HG03460 (cell line): ENCODE measurements around the gene DPH5.
A peak's percentile ranks its signal among the peaks of the same experiment; 100 is the strongest.
"Not testable (repeated sequence)": the region's sequence is repeated elsewhere in the genome, so short reads cannot be mapped to it uniquely, and the experiment has no call there.

ENCODE experiments used
- ATAC-seq: cut with Tn5 transposase; IDR thresholded peaks from one replicate; pipeline ENCODE4 v1.9.1; 2021; ENCODE audit not compliant: unreplicated experiment

Gene DPH5, protein sequence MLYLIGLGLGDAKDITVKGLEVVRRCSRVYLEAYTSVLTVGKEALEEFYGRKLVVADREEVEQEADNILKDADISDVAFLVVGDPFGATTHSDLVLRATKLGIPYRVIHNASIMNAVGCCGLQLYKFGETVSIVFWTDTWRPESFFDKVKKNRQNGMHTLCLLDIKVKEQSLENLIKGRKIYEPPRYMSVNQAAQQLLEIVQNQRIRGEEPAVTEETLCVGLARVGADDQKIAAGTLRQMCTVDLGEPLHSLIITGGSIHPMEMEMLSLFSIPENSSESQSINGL

DNA sequence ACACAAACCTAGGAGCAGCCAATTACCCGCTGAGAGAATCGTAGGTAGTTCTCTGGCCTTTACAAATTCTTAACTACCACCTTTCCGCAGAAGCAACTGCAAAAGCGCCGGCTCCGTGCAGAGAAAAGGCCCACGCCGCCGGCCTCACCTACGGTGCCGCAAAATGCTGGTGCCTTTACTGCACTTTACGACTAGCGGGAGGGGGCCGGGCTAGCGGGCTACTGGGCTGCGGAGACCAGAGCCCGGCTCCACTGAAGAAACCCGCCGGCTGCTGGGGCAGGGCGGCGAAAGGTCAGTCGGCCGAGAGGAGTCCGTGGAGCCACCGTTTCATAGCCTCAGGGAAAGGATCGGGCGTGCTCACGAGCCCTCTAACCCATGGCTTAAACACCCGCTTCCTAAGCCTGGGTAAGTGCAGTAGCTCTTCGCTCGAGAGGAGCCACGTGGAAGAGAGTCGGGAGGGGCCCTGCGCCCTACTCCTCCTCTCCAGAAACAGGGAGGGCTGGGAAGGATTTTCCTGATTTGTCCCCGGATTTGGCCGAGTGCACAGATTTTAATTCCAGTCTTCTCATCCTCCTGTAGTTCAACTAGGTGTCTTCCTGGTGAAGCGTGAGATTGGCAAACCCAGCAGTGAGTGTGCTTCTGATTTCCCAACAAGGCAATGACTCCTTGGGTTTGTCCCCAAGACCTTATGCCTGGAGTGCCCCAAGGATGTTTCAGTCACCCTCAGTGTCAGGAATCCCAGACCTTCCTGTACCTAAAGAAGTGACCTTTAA is at the start of gene DPH5:
TSS of gene DPH5 (minus strand) at position 128 of the 773 bp plus-strand sequence. CDS start 341 bp downstream, outside the sequence.
- peak; percentile 83 for ATAC-seq

DNA sequence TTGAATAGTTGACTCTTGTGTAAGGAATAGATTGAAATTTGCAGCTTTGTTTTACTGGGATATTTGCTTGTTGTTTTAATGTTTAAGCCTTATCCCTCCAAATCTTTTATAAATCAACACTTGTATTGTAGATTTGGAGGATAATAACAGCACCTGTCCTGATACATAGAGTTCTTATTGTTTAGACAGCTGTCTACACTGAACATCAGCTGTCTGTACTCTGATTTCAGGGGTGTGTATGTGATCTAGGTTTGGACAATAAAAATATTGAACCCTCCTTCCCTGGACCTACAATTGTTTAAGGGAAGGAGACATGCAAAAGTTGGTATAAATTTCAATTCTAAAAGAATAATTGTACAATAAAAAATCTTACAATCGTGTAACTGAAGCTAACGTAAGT is 48.3 kb upstream of the DPH5 start:
- ATAC-seq, result no peak

DNA sequence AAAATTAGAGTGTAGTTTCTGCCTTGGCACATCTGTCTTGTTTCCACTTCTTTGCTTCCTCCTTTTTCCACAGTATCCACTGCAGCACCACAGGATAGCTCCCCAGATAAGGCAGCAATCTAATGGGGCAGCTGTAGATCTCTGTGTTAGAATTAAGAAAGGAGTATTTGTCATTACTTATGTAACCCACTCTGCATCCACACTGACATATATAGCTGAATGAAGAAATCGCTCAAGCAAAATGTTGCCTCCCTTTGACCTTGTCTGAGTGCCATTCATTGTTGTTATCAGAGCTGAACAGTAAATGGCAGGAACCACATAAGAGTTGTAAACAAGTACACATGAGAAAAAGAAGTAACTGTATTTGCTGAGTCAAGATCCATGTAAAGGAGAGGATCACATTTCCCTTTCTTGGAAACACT is 45.9 kb upstream of the DPH5 start:
- ATAC-seq, result no peak

DNA sequence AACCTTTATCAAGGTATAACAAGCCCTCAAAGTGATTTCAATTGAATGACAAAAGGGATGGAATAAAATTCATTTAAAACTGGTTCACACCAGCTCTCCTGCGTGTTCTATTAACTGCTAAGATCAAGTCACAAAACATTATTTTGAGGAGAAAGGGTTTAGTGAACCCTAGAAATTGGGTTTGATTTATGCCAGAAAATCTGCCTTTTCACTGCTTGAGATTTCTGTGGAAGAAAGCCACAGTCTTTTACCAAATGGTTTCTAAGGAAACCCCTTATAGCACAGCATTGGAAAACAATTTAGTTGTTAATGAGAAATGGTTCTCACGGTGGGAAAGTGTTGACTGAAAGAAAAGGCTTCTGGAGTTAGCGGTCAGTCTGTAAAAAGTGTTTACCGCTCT is 43.6 kb upstream of the DPH5 start:
- ATAC-seq, result no peak

DNA sequence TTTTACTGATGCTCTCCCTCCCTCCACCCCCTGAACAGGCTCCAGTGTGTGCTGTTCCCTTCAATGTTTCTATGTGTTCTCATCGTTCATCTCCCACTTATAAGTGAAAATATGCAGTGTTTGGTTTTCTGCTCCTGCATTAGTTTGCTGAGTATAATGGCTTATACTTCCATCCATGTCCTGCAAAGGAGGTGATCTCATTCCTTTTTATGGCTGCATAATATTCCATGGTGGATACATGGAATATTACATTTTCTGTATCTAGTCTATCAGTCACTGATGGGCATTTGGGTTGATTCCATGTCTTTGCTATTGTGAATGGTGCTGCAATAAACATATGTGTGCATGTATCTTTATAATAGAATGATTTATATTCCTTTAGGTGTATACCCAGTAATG is 41.4 kb upstream of the DPH5 start:
- ATAC-seq, result not testable (repeated sequence)

DNA sequence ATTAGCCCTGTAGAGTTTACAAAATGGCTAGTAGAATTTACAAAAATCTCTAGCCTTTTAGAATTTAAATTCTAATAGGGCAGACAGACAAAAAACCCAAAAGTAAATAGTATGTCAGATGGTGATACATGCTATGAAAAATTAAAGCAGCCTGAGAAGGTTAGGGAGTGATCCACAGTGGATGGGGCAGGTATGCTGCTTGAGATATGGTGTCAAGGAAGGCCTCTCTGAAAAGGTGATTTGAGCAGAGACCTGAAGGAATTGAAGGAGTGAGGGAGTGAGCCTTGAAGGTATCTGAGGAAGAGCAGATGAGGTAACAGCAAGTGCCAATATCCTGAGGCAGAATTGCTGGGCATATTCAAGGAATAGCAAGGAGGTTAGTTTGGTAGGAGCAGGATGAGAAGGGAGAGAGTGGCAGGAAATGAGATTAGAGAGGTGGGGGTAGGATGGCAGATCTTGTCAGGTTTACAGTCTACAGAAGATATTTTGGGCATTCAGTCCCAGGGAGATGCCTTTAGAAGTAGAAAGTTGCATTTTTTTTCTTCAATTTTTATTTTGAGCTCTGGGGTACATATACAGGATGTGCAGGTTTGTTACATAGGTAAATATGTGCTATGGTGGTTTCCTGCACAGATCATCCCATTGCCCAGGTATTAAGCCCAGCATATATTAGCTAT is 40.8 kb upstream of the DPH5 start:
- ATAC-seq, result no peak

DNA sequence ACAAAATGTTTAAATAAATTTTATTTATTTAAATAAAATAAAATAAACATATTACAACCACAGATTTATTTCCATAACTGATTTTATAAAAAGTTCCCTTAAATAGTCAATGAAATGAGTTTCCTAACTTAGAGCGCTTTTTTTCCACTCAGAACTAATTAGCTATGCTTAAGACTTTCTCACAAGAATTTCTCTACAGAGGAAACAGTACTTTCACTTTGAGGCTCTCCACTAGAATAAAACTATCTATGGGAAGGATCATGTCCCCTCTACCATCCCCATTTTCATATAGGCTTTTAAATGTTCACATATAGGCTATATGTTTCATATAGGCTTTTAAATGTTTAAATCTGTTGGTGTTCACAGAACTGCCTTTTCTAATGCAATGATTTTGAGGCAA is 40.0 kb upstream of the DPH5 start:
- ATAC-seq, result no peak

DNA sequence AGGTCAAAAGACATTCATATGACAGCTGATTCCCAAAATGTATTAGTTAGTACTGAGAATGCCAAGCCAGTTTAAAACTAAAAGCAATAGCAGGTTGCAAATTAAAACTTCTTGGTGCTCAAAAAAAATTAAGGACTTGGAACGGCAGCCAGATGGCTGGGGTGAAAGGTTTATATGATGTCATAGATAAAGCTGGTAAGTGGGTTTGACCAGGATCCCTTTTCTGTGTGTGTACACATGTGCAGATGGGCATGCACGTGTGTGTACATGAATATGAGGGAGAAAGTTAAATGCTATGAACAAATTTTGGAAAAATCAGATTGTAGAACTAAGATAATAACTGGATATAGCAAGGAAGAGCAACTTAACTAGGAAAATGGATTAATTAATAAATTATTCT is 39.1 kb upstream of the DPH5 start:
- no peak for ATAC-seq

DNA sequence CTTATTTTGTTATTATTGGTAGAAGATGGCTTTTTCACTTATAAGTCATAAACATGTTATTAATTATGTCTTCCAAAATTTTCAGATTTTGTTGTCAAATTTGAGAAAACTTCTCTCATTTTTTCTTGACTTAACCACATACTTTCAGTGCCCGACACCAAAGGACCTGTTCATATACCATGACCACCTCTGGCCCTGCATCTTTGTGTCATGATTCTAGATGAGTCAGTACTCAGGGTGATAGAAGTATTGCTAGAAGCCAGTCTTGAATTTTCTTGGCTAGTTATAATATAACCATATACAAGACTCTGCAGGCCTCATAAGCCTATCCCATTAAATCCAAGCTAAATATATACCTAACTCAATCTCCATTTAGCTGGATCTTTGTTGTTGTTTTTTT is 35.4 kb upstream of the DPH5 start:
- ATAC-seq, result peak; percentile 74

DNA sequence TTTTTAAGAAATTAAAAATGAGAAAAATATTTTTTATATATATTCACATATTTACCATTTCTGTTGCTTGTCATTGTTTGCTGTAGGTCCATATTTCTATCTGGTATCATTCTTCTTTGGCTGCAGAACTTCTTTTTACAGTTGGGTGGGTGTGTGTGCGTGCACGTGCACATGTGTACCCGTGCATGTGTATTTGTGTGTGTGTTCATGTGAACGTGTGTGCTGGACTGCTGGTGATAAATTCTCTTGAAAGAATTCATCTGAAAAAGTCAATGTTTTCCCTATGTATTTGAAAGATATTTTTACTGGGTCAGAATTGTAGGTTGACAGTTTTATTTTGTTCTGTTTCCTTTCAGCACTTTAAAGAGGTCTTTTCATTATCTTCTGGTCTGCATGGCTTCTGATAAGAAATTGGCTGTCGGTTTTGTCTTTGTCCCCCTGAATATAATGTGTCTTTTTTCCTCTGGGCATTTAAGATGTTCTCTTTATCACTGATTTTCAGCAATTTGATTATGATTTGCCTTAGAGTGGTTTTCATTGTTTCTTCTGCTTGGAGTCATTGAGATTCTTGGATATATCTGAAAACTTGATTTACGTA is 34.5 kb upstream of the DPH5 start:
- ATAC-seq, result no peak

DNA sequence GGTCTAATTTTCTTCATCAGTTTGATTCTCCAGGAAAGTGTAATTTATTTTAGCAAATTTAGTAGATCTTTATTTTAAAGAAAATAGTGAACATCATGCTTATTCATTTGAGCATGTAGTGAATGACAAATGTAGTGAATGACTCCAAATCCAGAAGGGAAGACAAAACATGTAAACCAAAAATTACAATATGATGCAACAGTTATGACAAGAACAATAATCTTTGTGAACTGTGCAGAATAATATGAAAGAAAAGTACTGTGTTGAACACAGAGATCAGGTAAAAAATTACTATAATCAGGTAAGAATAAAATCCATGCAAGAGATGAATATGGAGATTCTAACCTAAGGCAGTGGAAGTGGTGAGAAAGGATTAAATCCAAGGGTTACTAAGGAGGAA is 30.0 kb upstream of the DPH5 start:
- ATAC-seq, result no peak

DNA sequence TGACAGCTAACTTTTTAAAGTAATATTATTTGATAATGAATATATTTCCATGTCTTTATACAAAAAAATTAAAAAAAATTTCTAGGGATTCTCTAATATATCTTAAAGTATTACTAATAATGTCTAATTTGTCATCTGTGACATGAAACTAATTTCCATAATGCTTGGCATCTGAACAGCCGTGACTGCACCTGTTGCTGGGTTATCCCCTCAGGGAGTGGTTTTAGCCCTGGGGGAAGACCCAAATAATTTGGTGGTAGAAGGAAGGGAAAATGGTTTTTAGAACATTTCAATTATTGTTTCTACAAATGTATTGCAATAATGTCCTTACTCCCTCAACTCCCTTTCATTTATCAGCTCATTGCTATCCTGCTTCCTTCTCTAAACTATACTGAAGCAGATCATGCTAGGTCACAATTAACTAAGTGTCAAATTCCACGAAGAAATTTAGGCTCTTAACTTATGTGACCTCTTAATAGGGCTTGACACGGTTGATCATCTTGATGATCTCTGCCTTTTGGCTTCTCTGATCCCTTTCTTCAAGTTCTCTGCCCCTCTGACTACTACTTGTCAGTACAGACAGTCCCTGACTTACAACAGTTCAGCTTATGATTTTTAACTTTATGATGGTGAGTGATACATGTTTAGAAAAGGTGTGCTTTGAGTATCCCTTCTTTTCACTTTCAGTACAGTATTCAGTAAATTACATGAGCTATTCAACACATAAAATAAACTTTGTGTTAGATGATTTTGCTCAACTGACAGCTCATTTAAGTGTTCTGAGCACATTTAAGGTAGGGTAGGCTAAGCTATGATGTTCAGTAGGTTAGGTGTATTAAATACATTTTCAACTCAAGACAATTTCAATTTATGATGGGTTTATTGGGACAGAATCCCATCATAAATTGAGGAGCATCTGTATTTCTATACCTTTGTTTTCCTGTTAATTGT is 26.4 kb upstream of the DPH5 start:
- ATAC-seq, result peak; percentile 89

DNA sequence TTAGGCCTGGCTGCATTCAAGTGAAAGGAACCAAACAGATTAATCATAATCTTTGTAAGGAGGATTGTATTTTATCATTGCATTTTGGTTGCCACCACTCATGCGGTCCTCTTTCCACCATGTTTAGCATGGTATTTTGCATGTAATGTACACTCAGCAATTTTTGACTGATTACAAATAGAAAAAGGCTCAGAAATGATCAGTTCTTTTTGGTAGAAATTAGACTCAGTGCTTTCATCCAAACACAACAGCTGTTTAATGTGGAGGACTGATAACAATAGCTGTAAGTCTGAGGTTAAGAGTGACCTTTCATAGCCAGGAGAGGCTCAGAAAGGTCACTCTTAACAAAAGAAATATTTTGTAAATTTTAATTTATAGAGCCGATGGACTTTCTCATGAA is 25.3 kb upstream of the DPH5 start:
- no peak for ATAC-seq

DNA sequence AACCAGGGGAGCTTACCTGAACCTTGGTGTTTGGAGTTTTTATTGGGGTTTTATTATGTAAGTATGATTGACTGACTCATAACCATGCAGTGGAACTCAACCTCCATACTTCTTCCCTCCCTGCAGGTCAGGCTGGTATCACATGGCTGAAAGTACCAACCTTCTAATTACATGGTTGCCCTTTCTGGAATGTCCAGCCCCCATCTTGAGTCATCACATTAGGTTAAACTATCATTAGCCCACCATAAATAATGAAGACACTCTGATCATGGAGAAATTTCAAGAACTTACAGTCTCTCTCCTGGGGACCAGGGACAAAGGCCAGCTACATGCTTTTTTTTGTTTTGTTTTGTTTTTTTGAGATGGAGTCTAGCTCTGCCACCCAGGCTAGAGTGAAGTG is 19.2 kb upstream of the DPH5 start:
- ATAC-seq, result no peak

DNA sequence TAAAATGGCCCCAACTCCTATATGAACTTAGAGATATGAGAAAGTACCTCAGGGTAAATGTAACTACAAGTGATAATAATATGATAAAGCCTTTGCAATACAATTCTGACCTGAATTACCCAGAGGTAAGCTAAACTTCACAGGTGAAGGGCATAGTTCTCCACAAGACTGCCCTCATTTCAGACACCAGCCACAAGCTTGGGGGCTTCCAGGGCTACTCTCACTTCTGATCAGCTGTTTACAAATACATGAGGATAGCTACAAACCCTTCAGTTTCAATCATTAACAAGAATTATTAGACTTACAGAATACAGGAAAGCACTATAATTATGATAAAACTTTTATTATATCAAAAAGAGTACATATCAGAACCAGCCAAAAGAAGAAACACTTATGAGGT is 18.7 kb upstream of the DPH5 start:
- ATAC-seq, result peak; percentile 66

DNA sequence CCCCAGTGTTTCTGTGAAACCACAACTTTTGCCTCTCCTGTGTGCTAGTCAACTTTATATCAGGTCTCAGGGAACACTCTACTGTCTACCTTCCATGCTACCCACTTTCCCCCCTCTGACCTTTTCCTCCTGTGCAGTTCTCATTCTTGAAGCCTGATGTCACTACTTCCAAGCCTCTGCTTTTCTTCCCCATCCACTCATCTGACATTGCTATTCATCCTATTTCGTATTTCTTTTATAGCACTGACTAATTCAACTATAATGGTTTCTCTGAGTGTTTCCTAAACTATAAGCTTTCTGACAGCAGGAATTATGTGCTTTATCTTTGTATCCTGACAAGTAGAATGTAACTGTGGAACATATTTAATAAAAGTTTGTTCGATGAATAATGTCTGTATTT is 18.2 kb upstream of the DPH5 start:
- ATAC-seq, result no peak

DNA sequence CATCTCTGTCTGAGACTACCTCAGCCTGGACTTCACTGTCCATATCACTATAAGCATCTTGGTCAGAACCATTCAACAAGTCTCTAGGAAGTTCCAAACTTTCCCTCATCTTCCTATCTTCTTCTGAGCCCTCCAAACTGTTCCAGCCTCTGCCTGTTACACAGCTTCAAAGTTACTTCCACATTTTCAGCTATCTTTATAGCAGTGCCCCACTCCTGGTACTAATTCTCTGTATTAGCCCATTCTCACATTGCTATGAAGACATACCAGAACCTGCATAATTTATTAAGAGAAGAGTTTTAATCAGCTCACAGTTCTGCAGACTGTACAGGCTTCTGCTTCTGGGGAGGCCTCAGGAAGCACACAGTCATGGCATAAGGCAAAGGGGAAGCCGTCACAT is 15.7 kb upstream of the DPH5 start:
- ATAC-seq, result no peak

DNA sequence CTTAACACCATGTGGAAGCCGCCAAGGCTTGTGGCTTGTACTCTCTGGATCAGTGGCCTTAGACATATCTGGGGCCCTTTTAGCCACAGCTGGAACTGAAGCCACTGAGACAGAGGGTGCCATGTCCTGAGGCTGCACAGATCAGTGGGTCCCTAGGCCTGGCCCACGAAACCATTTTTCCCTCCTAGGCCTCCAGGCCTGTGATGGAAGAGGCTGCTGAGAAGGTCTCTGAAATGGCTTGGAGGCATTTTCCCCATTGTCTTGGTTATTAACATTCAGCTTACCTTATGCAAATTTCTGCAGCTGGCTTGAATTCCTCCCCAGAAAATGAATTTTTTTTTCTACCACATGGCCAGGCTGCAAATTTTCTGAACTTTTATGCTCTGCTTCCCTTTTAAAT is 15.1 kb upstream of the DPH5 start:
- no peak for ATAC-seq

DNA sequence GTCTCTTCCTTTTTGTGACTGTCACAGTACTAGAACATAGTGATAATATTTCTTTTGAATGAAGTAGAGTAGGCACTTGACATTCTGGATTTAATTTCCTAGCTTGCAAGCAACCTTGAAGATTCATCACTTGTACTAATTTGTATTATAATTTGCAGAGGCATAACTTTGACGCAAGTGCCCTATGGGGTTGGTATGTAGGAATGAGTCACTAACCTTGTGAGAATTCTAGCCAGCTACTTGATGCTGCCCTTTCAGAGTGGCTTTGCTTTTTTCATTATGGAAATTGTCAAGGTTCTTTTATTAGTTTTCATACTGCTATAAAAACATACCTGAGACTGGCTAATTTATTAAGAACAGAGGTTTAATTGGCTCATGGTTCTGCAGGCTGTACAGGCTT is 13.7 kb upstream of the DPH5 start:
- ATAC-seq, result no peak

DNA sequence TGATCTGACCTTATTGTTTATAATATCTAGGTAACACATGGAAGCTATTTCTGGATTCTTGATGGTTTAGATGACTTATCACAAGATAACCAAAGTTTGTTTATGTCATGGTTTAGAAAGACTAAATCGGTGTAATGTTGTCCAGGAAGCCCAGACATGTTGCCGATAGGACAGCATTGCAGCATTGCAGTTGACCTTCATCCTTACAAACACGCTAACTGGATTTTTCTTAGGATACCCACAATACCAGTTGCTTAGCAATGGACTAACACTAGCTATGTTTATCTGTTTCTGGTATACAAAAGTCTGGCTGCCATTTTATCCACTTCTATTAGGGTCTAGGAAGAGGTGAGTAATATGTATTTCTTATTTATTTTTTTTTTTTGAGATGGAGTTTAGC is 11.7 kb upstream of the DPH5 start:
- ATAC-seq, result no peak

DNA sequence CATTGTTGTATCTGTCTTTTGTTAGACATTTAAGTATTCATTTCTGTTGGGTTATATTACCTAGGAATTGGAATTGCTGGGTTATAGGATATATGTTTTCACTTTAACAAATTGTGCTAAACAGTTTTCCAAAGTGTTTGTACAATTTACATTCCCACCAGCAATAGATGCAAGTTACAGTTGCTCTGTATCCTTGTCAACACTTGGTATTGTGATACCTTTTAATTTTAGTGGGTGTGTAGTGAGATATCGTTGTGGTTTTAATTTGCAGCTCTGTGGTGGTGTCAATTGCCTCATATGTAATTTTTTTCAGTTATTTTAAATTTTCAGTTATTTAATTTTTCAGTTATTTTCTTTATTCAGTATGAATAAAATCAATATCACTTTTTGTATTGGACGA is 7.4 kb upstream of the DPH5 start:
- no peak for ATAC-seq
